Stimulated activated effector memory CD8-positive, alpha-beta T cell treated with anti-CD3 and anti-CD28 coated beads, Interleukin-12 subunit alpha, Interleukin-12 subunit beta, amount 100 ng/mL, for 72 hours (primary cell): ENCODE results near the gene SMIM10L1.

Source experiments
- ATAC-seq: fragments of 150-1000 bp; cut with Tn5 transposase; 2 replicates; pipeline ENCODE4 v1.10.0; 2021
- DNase-seq, 2 donors: peaks; one replicate each; pipeline ENCODE4 v3.0.0; 2021 to 2022; ENCODE audit warnings: low spot score in 2 of 2
- H3K27ac Mint-ChIP-seq: one replicate; pipeline ENCODE4 v1.8.0; 2022; ENCODE audit warnings: mild to moderate bottlenecking, mixed read lengths
- H3K36me3 Mint-ChIP-seq: one replicate; pipeline ENCODE4 v1.8.0; 2022; ENCODE audit warnings: mild to moderate bottlenecking, mixed read lengths
- H3K4me1 Mint-ChIP-seq: one replicate; pipeline ENCODE4 v1.8.0; 2022; ENCODE audit warnings: mixed read lengths
- H3K4me3 Mint-ChIP-seq: one replicate; pipeline ENCODE4 v1.8.0; 2022; ENCODE audit warnings: mild to moderate bottlenecking, mixed read lengths
- H3K9me3 Mint-ChIP-seq: one replicate; pipeline ENCODE4 v1.8.0; 2022; ENCODE audit warnings: mixed read lengths

Gene SMIM10L1

DNA sequence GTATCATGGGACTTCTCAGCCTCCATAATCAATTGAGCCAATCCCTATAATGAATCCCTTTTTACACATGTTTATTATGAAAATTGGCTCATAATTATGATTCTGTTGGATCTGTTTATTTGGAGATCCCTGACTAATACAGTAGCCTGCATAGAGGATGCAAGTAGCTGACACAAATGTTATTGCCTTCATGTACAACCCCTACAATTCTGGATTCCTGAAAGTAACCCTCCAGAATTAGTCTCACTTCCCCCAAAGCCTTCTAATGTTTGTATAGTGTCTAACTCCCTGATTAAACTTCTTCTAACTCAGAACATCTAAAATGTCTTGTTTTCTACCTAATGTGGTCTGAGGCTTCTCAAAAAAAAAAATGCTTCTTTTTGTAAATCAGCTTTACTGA is 6.6 kb upstream of the SMIM10L1 start:
- Mint-ChIP-seq H3K36me3 (peaks cover 78% of the 10 kb centered on the region), H3K4me1 (peaks cover 58% of the 10 kb centered on the region), H3K4me3 (no peak overlapping the region), H3K9me3 (no peaks in the 10 kb centered on the region), H3K27ac (no peak overlapping the region)
- DNase-seq (no peak), ATAC-seq (no peak)

DNA sequence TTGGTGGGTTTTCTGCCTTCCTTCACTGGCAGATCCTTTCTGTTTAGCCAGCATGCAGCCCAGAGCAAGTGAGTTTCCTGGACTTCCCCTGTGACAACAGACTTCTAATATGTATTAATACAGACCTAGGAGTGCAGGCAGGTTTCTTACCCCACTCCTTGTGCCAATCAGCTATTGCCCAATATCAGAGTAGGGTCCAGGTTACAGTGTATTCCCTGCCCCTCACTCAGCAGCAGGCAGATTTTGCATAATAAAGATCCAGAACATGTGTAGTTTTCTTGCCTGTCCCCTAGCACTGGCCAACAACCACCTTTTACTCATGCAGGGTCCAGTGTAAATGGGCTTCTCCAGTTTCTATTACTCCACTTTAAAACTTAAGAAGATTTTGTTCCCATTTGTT is 4.7 kb upstream of the SMIM10L1 start:
- Mint-ChIP-seq H3K36me3 (peaks cover 83% of the 10 kb centered on the region), H3K27ac (peak overlapping the region; percentile 26), H3K9me3 (no peaks in the 10 kb centered on the region), H3K4me3 (no peak overlapping the region), H3K4me1 (peaks cover 64% of the 10 kb centered on the region)
- ATAC-seq (no peak), DNase-seq (no peak)

DNA sequence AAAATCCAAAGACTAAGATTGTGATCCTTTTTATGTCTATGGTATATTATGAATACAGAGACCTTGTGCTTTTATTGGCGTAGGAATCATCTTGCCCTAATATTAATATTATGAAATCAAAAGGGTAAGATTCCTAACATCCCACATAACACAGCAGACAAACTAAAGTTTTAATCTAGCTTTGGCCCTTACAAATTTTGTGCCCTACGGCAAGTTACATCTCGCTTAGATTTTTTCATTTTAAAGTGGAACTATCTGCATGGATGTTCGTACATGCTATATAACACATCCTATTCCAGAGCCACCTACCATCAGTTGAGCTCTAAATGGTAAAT is 217 bp upstream of the SMIM10L1 start:
- H3K4me3 Mint-ChIP-seq = peak overlapping the region; percentile 99
- DNase-seq (no peak), ATAC-seq (no peak)
- H3K4me1 Mint-ChIP-seq = peaks cover 74% of the 10 kb centered on the region
- H3K9me3 Mint-ChIP-seq = no peaks in the 10 kb centered on the region
- H3K36me3 Mint-ChIP-seq = peaks cover 74% of the 10 kb centered on the region
- H3K27ac Mint-ChIP-seq = peak overlapping the region; percentile 99

DNA sequence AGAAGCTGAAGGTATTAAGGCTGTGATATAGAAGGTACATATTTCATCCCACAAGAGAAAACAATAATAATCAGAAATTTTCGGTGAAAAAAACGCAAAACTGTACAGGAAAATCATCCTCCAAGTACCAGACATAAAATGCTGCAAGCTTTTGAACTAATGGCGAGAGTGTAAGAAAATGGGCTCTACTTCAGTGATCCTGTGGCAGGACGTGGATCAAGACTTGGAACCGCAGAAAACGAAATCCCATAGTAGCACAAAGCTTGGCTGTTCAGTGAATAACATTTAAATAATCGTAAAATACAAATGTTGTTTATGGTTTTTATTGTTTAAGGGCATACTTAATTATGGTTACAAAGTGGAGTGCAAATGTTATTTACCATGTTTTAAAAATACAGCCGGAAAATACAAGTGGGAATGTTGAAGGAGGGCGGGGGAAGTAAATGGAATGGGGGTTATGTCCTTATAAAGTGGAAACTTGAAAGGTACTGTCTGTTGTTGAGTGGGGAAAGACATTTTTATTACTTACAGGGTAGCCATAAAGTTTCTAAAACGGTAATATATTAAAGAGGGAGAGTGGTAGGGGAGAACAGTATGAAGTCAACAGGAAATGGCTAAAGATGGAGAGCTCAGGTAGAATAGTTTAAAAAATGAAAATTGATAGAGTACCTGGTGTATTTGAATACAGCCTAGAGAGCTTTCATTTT is 1.1 kb downstream of the SMIM10L1 start:
- Mint-ChIP-seq H3K4me3 (peak overlapping the region; percentile 99), H3K36me3 (peaks cover 67% of the 10 kb centered on the region), H3K9me3 (no peaks in the 10 kb centered on the region), H3K4me1 (peaks cover 62% of the 10 kb centered on the region), H3K27ac (peak overlapping the region; percentile 99)
- no peak for ATAC-seq
- no peak for DNase-seq

DNA sequence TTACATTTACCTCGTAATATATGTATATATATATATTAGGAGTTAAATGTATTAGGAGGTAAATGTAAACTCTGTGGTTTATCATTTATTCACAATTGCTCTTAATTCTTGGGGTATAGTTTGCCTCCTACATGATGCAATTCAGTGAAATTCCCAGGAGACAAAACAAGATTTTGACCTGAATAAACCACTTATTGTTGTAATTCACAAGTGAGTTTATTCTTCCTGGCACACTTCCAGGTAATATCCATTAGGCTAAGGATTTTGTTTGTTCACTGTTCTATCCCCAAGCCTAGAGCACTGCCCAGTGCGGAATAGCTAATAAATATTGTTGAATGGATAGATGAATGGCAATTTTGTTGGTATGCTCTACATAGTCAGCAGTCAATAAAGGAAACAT is 3.0 kb downstream of the SMIM10L1 start:
- ATAC-seq = no peak
- H3K4me1 Mint-ChIP-seq = peaks cover 46% of the 10 kb centered on the region
- no peak overlapping the region for H3K4me3 Mint-ChIP-seq
- DNase-seq = no peak
- no peaks in the 10 kb centered on the region for H3K9me3 Mint-ChIP-seq
- no peak overlapping the region for H3K27ac Mint-ChIP-seq
- H3K36me3 Mint-ChIP-seq = peaks cover 48% of the 10 kb centered on the region

DNA sequence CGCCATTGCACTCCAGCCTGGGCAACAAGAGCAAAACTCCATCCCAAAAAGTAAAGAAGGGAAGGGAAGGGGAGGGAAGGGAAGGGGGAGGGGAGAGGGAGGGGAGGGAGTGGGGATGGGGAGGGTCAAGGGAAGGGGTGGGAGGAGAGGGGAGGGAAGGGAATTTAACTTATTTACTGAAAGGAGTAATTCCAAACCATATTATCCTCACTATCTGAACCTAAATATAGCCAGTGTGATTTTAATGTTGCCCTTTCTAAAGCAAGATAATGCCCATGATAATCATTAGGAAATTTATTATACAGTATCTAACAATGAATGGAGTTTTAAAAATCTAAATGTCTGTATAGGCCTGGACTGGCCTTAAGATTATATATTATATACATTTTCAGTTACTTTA is 7.3 kb downstream of the SMIM10L1 start:
- Mint-ChIP-seq H3K9me3 (no peaks in the 10 kb centered on the region), H3K4me1 (peaks cover 13% of the 10 kb centered on the region), H3K4me3 (no peak overlapping the region), H3K27ac (no peak overlapping the region), H3K36me3 (peaks cover 11% of the 10 kb centered on the region)
- ATAC-seq = no peak
- DNase-seq = no peak

DNA sequence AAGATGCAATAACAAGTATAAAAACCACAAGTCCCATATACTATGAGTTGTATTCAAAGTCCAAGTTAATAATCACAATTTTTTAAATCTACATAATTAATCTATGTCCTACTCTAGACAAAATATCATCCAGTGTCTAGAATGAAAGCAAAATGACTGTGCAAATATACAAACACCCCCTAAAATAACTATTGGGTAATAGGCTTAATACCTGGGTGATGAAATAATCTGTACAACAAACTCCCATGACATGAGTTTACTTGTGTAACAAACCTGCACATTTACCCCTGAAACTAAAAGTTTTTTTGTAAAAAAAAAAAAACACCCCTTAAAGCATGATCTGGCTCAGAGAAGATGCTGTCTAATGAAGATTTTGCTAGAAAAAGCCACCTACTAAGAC is 11.5 kb downstream of the SMIM10L1 start:
- no peaks in the 10 kb centered on the region for H3K4me1 Mint-ChIP-seq

DNA sequence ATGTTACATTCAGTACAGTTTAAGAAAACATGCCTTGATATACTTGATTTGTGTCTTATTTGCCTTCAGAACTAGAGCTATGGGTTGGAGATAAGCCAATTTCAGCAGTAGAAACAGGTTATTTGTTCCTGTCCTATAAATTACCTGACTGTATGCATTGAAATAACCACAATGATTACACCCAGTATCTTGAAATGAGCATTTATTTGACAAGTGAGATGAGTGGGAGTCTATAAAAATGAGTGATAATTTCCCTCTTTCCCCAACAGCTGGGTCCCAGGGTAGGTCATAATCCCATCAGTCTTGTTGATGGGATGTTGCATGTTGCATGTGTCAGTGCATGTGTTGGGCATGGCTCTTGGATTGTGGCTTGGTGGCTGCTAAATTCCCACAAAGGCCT is 12.0 kb downstream of the SMIM10L1 start:
- peak; percentile 73 for ATAC-seq
- DNase-seq = no peak
- Mint-ChIP-seq H3K36me3 (no peaks in the 10 kb centered on the region), H3K4me3 (no peak overlapping the region), H3K9me3 (no peaks in the 10 kb centered on the region), H3K4me1 (no peaks in the 10 kb centered on the region), H3K27ac (no peak overlapping the region)

More for the DNA sequence above, 11.5 kb downstream of the SMIM10L1 start:
- Mint-ChIP-seq H3K4me3 (no peak overlapping the region), H3K27ac (no peak overlapping the region), H3K36me3 (no peaks in the 10 kb centered on the region), H3K9me3 (no peaks in the 10 kb centered on the region)
- no peak for DNase-seq
- ATAC-seq = no peak

DNA sequence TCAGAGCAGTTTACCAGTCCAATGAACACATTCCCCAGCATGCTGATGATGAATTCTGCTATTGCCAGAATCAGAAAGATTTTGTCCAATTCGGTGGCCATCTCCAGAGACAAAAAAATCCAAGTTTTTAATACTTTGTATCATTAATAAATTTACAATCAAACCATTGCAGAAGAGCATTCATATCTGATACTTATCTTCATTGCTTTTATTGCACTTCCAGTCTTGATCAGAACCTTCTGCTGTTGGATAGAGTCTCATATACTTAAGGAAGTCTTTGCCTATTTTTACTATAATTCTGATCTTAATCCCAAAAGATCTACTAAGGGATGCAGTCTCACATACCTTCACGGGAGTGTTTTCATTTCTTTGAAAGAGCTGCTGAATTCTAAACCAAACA is 15.8 kb downstream of the SMIM10L1 start, which contains the start of gene TAS2R42:
Gene TAS2R42 (minus strand): TSS at position 101 of the 400 bp plus-strand sequence. CDS start 0 bp downstream, at position 101.
- no peaks in the 10 kb centered on the region for H3K4me1 Mint-ChIP-seq
- DNase-seq (no peak), ATAC-seq (no peak)
- no peaks in the 10 kb centered on the region for H3K36me3 Mint-ChIP-seq
- no peak within 1 kb of the TSS for H3K27ac Mint-ChIP-seq
- H3K9me3 Mint-ChIP-seq = no peaks in the 10 kb centered on the region
- H3K4me3 Mint-ChIP-seq = no peak within 1 kb of the TSS

DNA sequence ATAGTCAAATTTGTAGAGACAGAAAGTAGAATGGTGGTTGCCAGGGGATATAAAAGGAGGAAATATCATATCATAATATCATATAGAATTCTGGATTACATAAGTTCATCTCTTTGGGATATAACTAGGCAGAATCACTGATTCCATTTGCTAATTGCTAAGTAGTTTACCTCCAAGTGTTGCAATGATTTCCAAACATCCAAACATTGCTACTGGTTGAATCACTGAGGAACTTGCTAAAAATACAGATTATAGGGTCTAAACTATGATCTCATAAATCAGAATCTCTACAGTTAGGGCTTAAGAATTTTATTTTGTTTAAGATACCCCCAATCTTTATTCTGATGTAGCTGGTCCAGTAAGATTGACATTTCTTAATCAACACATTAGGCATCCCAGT is 31.8 kb downstream of the SMIM10L1 start:
- H3K27ac Mint-ChIP-seq = no peak overlapping the region
- no peak overlapping the region for H3K4me3 Mint-ChIP-seq
- H3K36me3 Mint-ChIP-seq = no peaks in the 10 kb centered on the region
- H3K9me3 Mint-ChIP-seq = no peaks in the 10 kb centered on the region
- ATAC-seq (no peak), DNase-seq (no peak)
- H3K4me1 Mint-ChIP-seq = no peaks in the 10 kb centered on the region

DNA sequence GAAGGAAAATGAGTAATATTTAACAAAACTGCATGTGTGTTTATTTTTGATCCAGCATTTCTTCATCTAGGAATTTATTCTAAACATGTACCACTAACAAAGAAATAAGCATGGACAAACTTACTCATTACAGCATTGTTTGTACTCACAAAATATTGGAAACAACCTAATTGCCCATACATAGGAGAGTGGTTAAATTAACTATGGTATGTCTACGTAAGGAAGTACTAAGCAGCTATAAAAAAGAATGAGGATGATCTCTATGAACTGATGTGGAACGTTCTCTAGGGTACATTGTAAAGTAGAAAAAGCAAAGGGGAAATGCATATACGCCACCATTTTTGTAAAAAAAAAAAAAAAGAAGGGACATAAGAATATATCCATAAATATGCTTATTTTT is 33.2 kb downstream of the SMIM10L1 start:
- H3K4me1 Mint-ChIP-seq = no peaks in the 10 kb centered on the region
- no peak overlapping the region for H3K4me3 Mint-ChIP-seq
- no peak for ATAC-seq
- no peak overlapping the region for H3K27ac Mint-ChIP-seq
- H3K36me3 Mint-ChIP-seq = no peaks in the 10 kb centered on the region
- DNase-seq = no peak
- H3K9me3 Mint-ChIP-seq = no peaks in the 10 kb centered on the region

DNA sequence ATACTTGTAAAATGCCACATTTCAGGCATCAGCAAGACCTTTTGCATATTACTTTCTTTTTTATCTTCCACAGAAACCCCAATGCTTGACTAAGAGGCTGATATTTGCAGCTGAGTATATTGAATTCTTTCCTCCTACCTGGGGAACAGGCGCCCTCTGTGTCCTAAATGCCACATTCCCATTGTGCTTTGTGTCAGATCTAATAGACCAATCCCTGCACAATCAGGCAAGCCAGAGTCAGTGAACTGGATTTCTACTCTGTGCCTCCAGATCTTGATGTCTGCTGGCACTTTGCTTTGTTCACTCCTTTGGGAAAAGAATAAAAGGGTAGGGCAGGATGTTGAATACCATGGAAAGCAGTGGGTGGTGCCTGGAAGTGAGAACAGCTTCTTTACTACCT is 38.1 kb downstream of the SMIM10L1 start:
- H3K36me3 Mint-ChIP-seq = no peaks in the 10 kb centered on the region
- no peaks in the 10 kb centered on the region for H3K9me3 Mint-ChIP-seq
- DNase-seq = no peak
- no peak overlapping the region for H3K4me3 Mint-ChIP-seq
- no peak overlapping the region for H3K27ac Mint-ChIP-seq
- ATAC-seq = no peak
- H3K4me1 Mint-ChIP-seq = no peaks in the 10 kb centered on the region
